GM12878 (cell line): ENCODE data around the gene HDAC9. TPM values are rescaled to one million over a fixed set of nuclear protein-coding genes. Genes with fewer than 3 reads are reported as not detected.

Source experiments
- ATAC-seq: fragments of 200-7000 bp; cut with Tn5 transposase; 3 replicates; pipeline ENCODE4 v1.9.1; 2020; ENCODE audit warnings: mild to moderate bottlenecking, moderate library complexity
- BruUV-seq: library from RNA; stranded (reverse); fragments of 400-500 nt; replicated peaks from 2 replicates; lab custom pipeline; 2021; lab: Mats Ljungman, UMichigan
- CTCF ChIA-PET: fragments of 300-600 bp; sonication (Branson Sonifier 250); formaldehyde crosslinking; extraction: SDS; loops from one replicate; lab custom pipeline; 2021; ENCODE audit warnings: inconsistent platforms; lab: Yijun Ruan, JAX
- POLR2A ChIA-PET: fragments of 350-600 bp; formaldehyde crosslinking; extraction: SDS; loops from one replicate; lab custom pipeline; 2021; ENCODE audit warnings: inconsistent platforms; lab: Charles Lee
- RAD21 ChIA-PET: fragments of 300-600 bp; sonication (Branson Sonifier 250); formaldehyde crosslinking; loops from one replicate; lab custom pipeline; 2023; ENCODE audit warnings: antibody characterized with exemption; ENCODE audit not compliant: unreplicated experiment; lab: Charles Lee
- SMC1A ChIA-PET: fragments of 300-600 bp; sonication (Branson Sonifier 250); formaldehyde crosslinking; loops from one replicate; lab custom pipeline; 2023; ENCODE audit not compliant: unreplicated experiment, uncharacterized antibody; lab: Charles Lee
- DNase-seq: peaks from one replicate; pipeline ENCODE4 v3.0.0-alpha.2; 2011; ENCODE audit warnings: low read depth, low spot score
- FAIRE-seq: peaks from 3 replicates; lab custom pipeline; 2011; peaks lifted over from hg19 to GRCh38; lab: Jason Lieb, UNC
- H2AFZ ChIP-seq: 2 replicates; pipeline ENCODE4 v1.6.0; 2011; ENCODE audit warnings: low read depth, low read length, control low read depth; ENCODE audit not compliant: control insufficient read depth
- H3K27ac ChIP-seq: 2 replicates; pipeline ENCODE4 v1.5.1; 2011; ENCODE audit warnings: control low read depth; ENCODE audit not compliant: control insufficient read depth, insufficient read depth
- H3K27me3 ChIP-seq, 2 experiments: replicated peaks in 1 of 2; 2 replicates each; pipeline versions ENCODE4 v1.6.0 to v1.6.1; 2011; ENCODE audit warnings: low read length in 1 of 2; ENCODE audit not compliant: control insufficient read depth in 2 of 2, insufficient read depth in 2 of 2
- H3K36me3 ChIP-seq, 2 experiments: 2 replicates each; pipeline ENCODE4 v1.5.1; 2011; ENCODE audit warnings: low read length in 1 of 2; ENCODE audit not compliant: control insufficient read depth in 2 of 2, insufficient read depth in 2 of 2
- H3K4me1 ChIP-seq: 2 replicates; pipeline ENCODE4 v1.6.1; 2011; ENCODE audit warnings: mild to moderate bottlenecking, low read length, moderate library complexity, mixed read lengths; ENCODE audit not compliant: control insufficient read depth, insufficient read depth
- H3K4me2 ChIP-seq: 2 replicates; pipeline ENCODE4 v1.6.0; 2011; ENCODE audit warnings: control low read depth; ENCODE audit not compliant: control insufficient read depth, insufficient read depth
- H3K4me3 ChIP-seq: fragments of 200-600 bp; sonication (generic); 2 replicates; pipeline ENCODE4 v1.5.1; 2016
- H3K79me2 ChIP-seq: 2 replicates; pipeline ENCODE4 v1.6.0; 2011; ENCODE audit warnings: low read length; ENCODE audit not compliant: control insufficient read depth, insufficient read depth
- H3K9ac ChIP-seq: 2 replicates; pipeline ENCODE4 v1.8.0; 2011; ENCODE audit warnings: low read length, control low read depth, mixed read lengths; ENCODE audit not compliant: control insufficient read depth, insufficient read depth
- H3K9me3 ChIP-seq: replicated peaks from 3 replicates; pipeline ENCODE4 v1.5.1; 2011; ENCODE audit warnings: mild to moderate bottlenecking, low read length; ENCODE audit not compliant: control insufficient read depth, insufficient read depth
- H4K20me1 ChIP-seq: 2 replicates; pipeline ENCODE4 v1.6.0; 2011; ENCODE audit not compliant: control insufficient read depth, insufficient read depth
- ATF2 ChIP-seq: IDR thresholded peaks from 2 replicates; pipeline ENCODE4 v1.6.1; 2012; ENCODE audit warnings: low read length, inconsistent platforms
- BHLHE40 ChIP-seq, 2 experiments: fragments of 450-650 bp in 1 of 2; IDR thresholded peaks; 2 replicates each; pipeline ENCODE4 v1.6.1; 2011 to 2017; ENCODE audit warnings: low read depth in 2 of 2, borderline replicate concordance in 1 of 2, improper control_type of control experiment in 1 of 2, low read length in 1 of 2, mild to moderate bottlenecking in 1 of 2
- CREB1 ChIP-seq: IDR thresholded peaks from 2 replicates; pipeline ENCODE4 v1.6.1; 2012; ENCODE audit warnings: low read depth, mild to moderate bottlenecking, inconsistent platforms
- E4F1 ChIP-seq: fragments of 450-650 bp; IDR thresholded peaks from 2 replicates; pipeline ENCODE4 v1.6.1; 2018; ENCODE audit warnings: borderline replicate concordance, mild to moderate bottlenecking; ENCODE audit not compliant: partially characterized antibody
- FOXM1 ChIP-seq: IDR thresholded peaks from 2 replicates; pipeline ENCODE4 v1.6.1; 2012; ENCODE audit warnings: low read depth, mild to moderate bottlenecking, inconsistent platforms, low read length, moderate library complexity
- HSF1 ChIP-seq: fragments of 150-350 bp; IDR thresholded peaks from 2 replicates; pipeline ENCODE4 v1.6.1; 2014; ENCODE audit warnings: mild to moderate bottlenecking, low read depth, low read length
- JUNB ChIP-seq: IDR thresholded peaks from 2 replicates; pipeline ENCODE4 v1.6.1; 2016; ENCODE audit warnings: antibody characterized with exemption, mild to moderate bottlenecking
- MXI1 ChIP-seq: fragments of 150-350 bp; IDR thresholded peaks from 2 replicates; pipeline ENCODE4 v1.6.1; 2011; ENCODE audit warnings: low read depth, mild to moderate bottlenecking, inconsistent platforms, low read length, improper control_type of control experiment
- NFYB ChIP-seq: IDR thresholded peaks from 2 replicates; pipeline ENCODE4 v1.6.1; 2011; ENCODE audit warnings: low read depth, mild to moderate bottlenecking, low read length, improper control_type of control experiment, moderate library complexity; ENCODE audit not compliant: insufficient read depth
- PKNOX1 ChIP-seq: fragments of 450-650 bp; IDR thresholded peaks from 2 replicates; pipeline ENCODE4 v1.6.1; 2016; ENCODE audit warnings: mild to moderate bottlenecking
- PML ChIP-seq: IDR thresholded peaks from 2 replicates; pipeline ENCODE4 v1.6.1; 2012; ENCODE audit warnings: low read length, inconsistent platforms
- POLR2A ChIP-seq: IDR thresholded peaks from 2 replicates; pipeline ENCODE4 v1.6.1; 2011; ENCODE audit warnings: low read depth, mild to moderate bottlenecking, low read length
- RUNX3 ChIP-seq: IDR thresholded peaks from 2 replicates; pipeline ENCODE4 v1.6.1; 2012; ENCODE audit warnings: low read length, inconsistent platforms
- SREBF1 ChIP-seq: IDR thresholded peaks from 2 replicates; pipeline ENCODE4 v1.6.1; 2012; ENCODE audit warnings: mild to moderate bottlenecking, low read length
- TAF1 ChIP-seq: IDR thresholded peaks from 2 replicates; pipeline ENCODE4 v1.6.1; 2011; ENCODE audit warnings: mild to moderate bottlenecking, low read depth, low read length, borderline replicate concordance
- WGBS: methylation state at CpG from one replicate; pipeline ENCODE4 v1.1.6; 2016; ENCODE audit warnings: low lambda C conversion rate; ENCODE audit not compliant: insufficient replicate concordance, insufficient coverage; ENCODE audit errors: missing lambda C conversion rate; 5-methylcytosine and 5-hydroxymethylcytosine counted together
- in situ Hi-C: fragments of 300-500 bp; cut with MboI; formaldehyde crosslinking; loops from 9 replicates; pipeline ENCODE4 v1.14.3; 2018; ENCODE audit warnings: mixed read lengths
- intact Hi-C: fragments of 100-400 bp; cut with micrococcal nuclease; formaldehyde crosslinking; loops from one replicate; pipeline ENCODE4 v1.14.2; 2022; ENCODE audit not compliant: unreplicated experiment
- polyA plus RNA-seq, 11 experiments: library from polyadenylated mRNA; depleted of rRNA in 4 of 11; unstranded in 6 of 11; stranded (reverse) in 5 of 11; fragments of >200 nt; fragmentation: Nextera tagmentation in 4 of 11; fragmentation: Illumina TruSeq in 1 of 11; extraction: Ambion mirVana in 4 of 11; extraction: Trizol in 1 of 11; gene quantifications; 1 replicate in 1 of 11; 2 replicates in 10 of 11; pipeline versions ENCODE4 v1.2.1 to v1.2.3, GENCODE V29; 2011 to 2016; ENCODE audit warnings: inconsistent platforms in 2 of 11, missing spikeins in 2 of 11, low read depth in 1 of 11
- total RNA-seq, 4 experiments: library from RNA; depleted of rRNA in 3 of 4; stranded (reverse); fragments of >200 nt in 3 of 4; fragmentation: Illumina TruSeq in 1 of 4; extraction: Trizol in 1 of 4; gene quantifications; 2 replicates each; pipeline versions ENCODE4 v1.2.1 to v1.2.3, GENCODE V29; 2013 to 2021

HDAC9 gene
- total and polyA plus RNA-seq, 10 of the 15 experiments (the other 5 are each of a cell fraction or from before 2014, with no cell fraction given), result 0.73 to 12.8 (median 0.92) TPM

- CTCF ChIA-PET, result interaction anchor here (0.5 to 5.4 kb wide), 8 partner anchors 9 to 156 kb away, joined by 3 to 25 read pairs (median 4); partner anchors contain the start of gene HDAC9
- Histone ChIP-seq H3K27me3 (no peaks in the 10 kb centered on the region), H3K9ac (peak overlapping the region; percentile 53), H3K4me2 (peak overlapping the region; percentile 78), H3K9me3 (no peaks in the 10 kb centered on the region), H4K20me1 (no peaks in the 10 kb centered on the region), H3K79me2 (no peaks in the 10 kb centered on the region), H3K36me3 (no peaks in the 10 kb centered on the region), H3K27ac (peak overlapping the region; percentile 80), H3K4me3 (peak overlapping the region; percentile 47), H3K4me1 (peaks cover 20% of the 10 kb centered on the region), H2AFZ (peak overlapping the region; percentile 67)
- in situ Hi-C loops, result no loop called here
- FAIRE-seq, result peak; percentile 94
- no peak for DNase-seq
- ATAC-seq, result peak; percentile 91
- RAD21 ChIA-PET, result interaction anchor here (0.8 to 1.8 kb wide), 3 partner anchors 10 to 12 kb away, joined by 3 to 6 read pairs (median 4); no protein-coding TSS in a partner anchor
- SMC1A ChIA-PET, result interaction anchor here (0.7 to 4.6 kb wide), 8 partner anchors 11 to 53 kb away, joined by 3 to 42 read pairs (median 3); no protein-coding TSS in a partner anchor
- intact Hi-C loops, result loop anchor here (5.0 kb wide), 1 partner anchor 151 kb away; no protein-coding TSS in a partner anchor
- WGBS, result 1% methylated on average over 10 of the region's 10 CpGs
- no TSS peak for BruUV-seq
- POLR2A ChIA-PET, result interaction anchor here (0.6 to 1.9 kb wide), 8 partner anchors 8 to 275 kb away, joined by 3 to 7 read pairs (median 4); partner anchors contain the start of gene HDAC9
- TF ChIP-seq JUNB, result peak; percentile 21; the same call in 1 of the 2 replicates
- peak; percentile 22; the same call in 1 of the 2 replicates for TF ChIP-seq RUNX3
- peak; percentile 18 for TF ChIP-seq POLR2A
- TF ChIP-seq E4F1, result no peak
- TF ChIP-seq SREBF1, result no peak
- no peak for TF ChIP-seq HSF1
- no peak for TF ChIP-seq BHLHE40 (IDR thresholded peaks at IDR 0.05; ENCODE audit: borderline replicate concordance in 1 of 2, low read depth in 2 of 2, low read length in 1 of 2)
- TF ChIP-seq CREB1, result no peak
- TF ChIP-seq PKNOX1, result peak; percentile 59
- TF ChIP-seq FOXM1, result 0 out of 2 replicates have a peak, but pooled peaks have one; percentile 42
- TF ChIP-seq MXI1, result no peak
- peak; percentile 47 for TF ChIP-seq ATF2
- 0 out of 2 replicates have a peak, but pooled peaks have one; percentile 11 for TF ChIP-seq TAF1
- peak; percentile 43; the same call in 1 of the 2 replicates for TF ChIP-seq NFYB
- peak; percentile 31; the same call in 1 of the 2 replicates for TF ChIP-seq PML
Measured at GRCh38 chr7:18508443-18509427, 13.2 kb downstream of the HDAC9 start.
